SK-N-SH (cell line): ENCODE data around the gene MINDY3. TPM values are rescaled to one million over a fixed set of nuclear protein-coding genes. Genes with fewer than 3 reads are reported as not detected.
A peak's percentile ranks its signal among the peaks of the same experiment; 100 is the strongest.

ENCODE experiments used
- CTCF ChIA-PET: fragments of 300-600, 350-600 bp; formaldehyde crosslinking; extraction: SDS; loops from one replicate; lab custom pipeline; 2021; lab: Yijun Ruan, JAX
- POLR2A ChIA-PET: fragments of 350-600 bp; sonication (Branson Sonifier 250); formaldehyde crosslinking; extraction: SDS; loops from one replicate; lab custom pipeline; 2020; ENCODE audit warnings: antibody characterized with exemption, inconsistent platforms; lab: Yijun Ruan, JAX
- DNase-seq: peaks from one replicate; pipeline ENCODE4 v3.0.0; 2012
- H2AFZ ChIP-seq: fragments of 200-600 bp; sonication (generic); 2 replicates; pipeline ENCODE4 v1.8.1; 2016; ENCODE audit warnings: antibody characterized with exemption, mild to moderate bottlenecking, low read depth
- H3F3A ChIP-seq: fragments of 200-600 bp; sonication (generic); replicated peaks from 2 replicates; pipeline ENCODE3; 2016; ENCODE audit warnings: antibody characterized with exemption, mild to moderate bottlenecking; ENCODE audit not compliant: insufficient read depth
- H3K27ac ChIP-seq, 2 experiments: fragments of 200-500 bp in 1 of 2; fragments of 200-600 bp in 1 of 2; sonication (Bioruptor generic) in 1 of 2; sonication (generic), shearing (Covaris generic) in 1 of 2; 2 replicates each; pipeline versions ENCODE4 v1.5.1 to v1.6.1; 2014 to 2016; ENCODE audit warnings: low read depth in 2 of 2, inconsistent platforms in 1 of 2, low read length in 1 of 2, mild to moderate bottlenecking in 1 of 2, mixed read lengths in 1 of 2
- H3K27me3 ChIP-seq: fragments of 200-600 bp; sonication (generic), shearing (Covaris generic); 2 replicates; pipeline ENCODE4 v1.6.1; 2016; ENCODE audit warnings: mixed run types; ENCODE audit not compliant: insufficient read depth
- H3K36me3 ChIP-seq, 2 experiments: fragments of 200-500 bp in 1 of 2; fragments of 200-600 bp in 1 of 2; sonication (Bioruptor generic) in 1 of 2; sonication (generic) in 1 of 2; replicated peaks in 1 of 2; 2 replicates each; pipeline versions ENCODE3 to v1.5.1; 2014 to 2016; ENCODE audit warnings: low read length in 1 of 2, mild to moderate bottlenecking in 1 of 2; ENCODE audit not compliant: insufficient read depth in 2 of 2, control insufficient read depth in 1 of 2
- H3K4me1 ChIP-seq, 2 experiments: fragments of 200-500 bp in 1 of 2; fragments of 200-600 bp in 1 of 2; sonication (Bioruptor generic) in 1 of 2; sonication (generic), shearing (Covaris generic) in 1 of 2; 2 replicates each; pipeline versions ENCODE4 v1.5.1 to v1.6.1; 2014 to 2016; ENCODE audit warnings: low read depth in 1 of 2, low read length in 1 of 2, mixed run types in 1 of 2; ENCODE audit not compliant: insufficient read depth in 2 of 2, control insufficient read depth in 1 of 2
- H3K4me2 ChIP-seq: fragments of 200-600 bp; sonication (generic), shearing (Covaris generic); 2 replicates; pipeline ENCODE4 v1.6.1; 2017; ENCODE audit warnings: mixed run types
- H3K4me3 ChIP-seq, 2 experiments: fragments of 200-500 bp in 1 of 2; fragments of 200-600 bp in 1 of 2; sonication (Bioruptor generic) in 1 of 2; sonication (generic), shearing (Covaris generic) in 1 of 2; 2 replicates each; pipeline versions ENCODE4 v1.5.1 to v1.8.1; 2014 to 2016; ENCODE audit warnings: low read depth in 2 of 2, inconsistent platforms in 1 of 2, low read length in 1 of 2, mild to moderate bottlenecking in 1 of 2, mixed read lengths in 1 of 2, moderate library complexity in 1 of 2
- H3K79me2 ChIP-seq: fragments of 200-600 bp; sonication (generic); 2 replicates; pipeline ENCODE4 v1.8.1; 2017; ENCODE audit warnings: mild to moderate bottlenecking; ENCODE audit not compliant: insufficient read depth
- H3K9ac ChIP-seq: fragments of 200-600 bp; sonication (generic); 2 replicates; pipeline ENCODE4 v1.6.1; 2017; ENCODE audit warnings: mixed run types
- H3K9me2 ChIP-seq: fragments of 200-600 bp; sonication (generic); 2 replicates; pipeline ENCODE4 v1.6.1; 2017; ENCODE audit warnings: mixed run types
- H3K9me3 ChIP-seq: fragments of 200-600 bp; sonication (generic); 2 replicates; pipeline ENCODE4 v1.6.1; 2017; ENCODE audit warnings: mixed run types, mild to moderate bottlenecking, moderate library complexity
- H4K20me1 ChIP-seq: fragments of 200-600 bp; sonication (generic); 2 replicates; pipeline ENCODE4 v1.6.1; 2017; ENCODE audit warnings: mild to moderate bottlenecking, mixed run types; ENCODE audit not compliant: insufficient read depth
- CHD2 ChIP-seq: fragments of 150-350 bp; IDR thresholded peaks from 2 replicates; pipeline ENCODE4 v1.6.1; 2018; ENCODE audit warnings: low read length; ENCODE audit not compliant: partially characterized antibody
- ELF1 ChIP-seq: IDR thresholded peaks from 2 replicates; pipeline ENCODE4 v1.4.0; 2012
- EP300 ChIP-seq, 2 experiments: IDR thresholded peaks; 2 replicates each; pipeline versions ENCODE4 v1.4.0 to v1.6.1; 2012; ENCODE audit warnings: borderline replicate concordance in 1 of 2, low read depth in 1 of 2, low read length in 1 of 2
- EZH2phosphoT487 ChIP-seq: fragments of 200-600 bp; sonication (generic); IDR thresholded peaks from 2 replicates; pipeline ENCODE4 v1.6.1; 2017; ENCODE audit warnings: low read depth, mixed run types, mild to moderate bottlenecking, antibody characterized with exemption, moderate library complexity, borderline replicate concordance
- GABPA ChIP-seq: IDR thresholded peaks from 2 replicates; pipeline ENCODE4 v1.4.0; 2012; ENCODE audit warnings: low read depth, mild to moderate bottlenecking
- GATA2 ChIP-seq: sonication (generic); formaldehyde crosslinking; IDR thresholded peaks from 2 replicates; pipeline ENCODE4 v1.5.0; 2020; ENCODE audit warnings: mild to moderate bottlenecking, missing genetic modification reagents
- IRF3 ChIP-seq: fragments of 150-350 bp; IDR thresholded peaks from 2 replicates; pipeline ENCODE4 v1.6.1; 2016; ENCODE audit warnings: mild to moderate bottlenecking, low read depth, low read length
- RCOR1 ChIP-seq: fragments of 150-350 bp; IDR thresholded peaks from 2 replicates; pipeline ENCODE4 v1.6.1; 2017; ENCODE audit warnings: antibody characterized with exemption, low read length
- REST ChIP-seq: IDR thresholded peaks from 2 replicates; pipeline ENCODE4 v1.6.1; 2012; ENCODE audit warnings: mild to moderate bottlenecking, low read depth, low read length, moderate library complexity
- RFX5 ChIP-seq: IDR thresholded peaks from 2 replicates; pipeline ENCODE4 v1.6.1; 2012; ENCODE audit warnings: mild to moderate bottlenecking, improper control_type of control experiment, low read length
- TAF1 ChIP-seq: IDR thresholded peaks from 2 replicates; pipeline ENCODE4 v1.6.1; 2012; ENCODE audit warnings: low read depth, mild to moderate bottlenecking, low read length, moderate library complexity, borderline replicate concordance
- TEAD4 ChIP-seq: IDR thresholded peaks from 2 replicates; pipeline ENCODE4 v1.4.0; 2012; ENCODE audit warnings: mild to moderate bottlenecking, borderline replicate concordance; ENCODE audit not compliant: insufficient read depth
- USF2 ChIP-seq: fragments of 150-350 bp; IDR thresholded peaks from 2 replicates; pipeline ENCODE4 v1.6.1; 2017; ENCODE audit warnings: antibody characterized with exemption, low read length, low read depth, borderline replicate concordance
- ZBTB33 ChIP-seq: IDR thresholded peaks from 2 replicates; pipeline ENCODE4 v1.4.0; 2012; ENCODE audit warnings: low read depth, borderline replicate concordance
- WGBS: methylation state at CpG from one replicate; pipeline ENCODE4 v1.1.6; 2017; ENCODE audit warnings: low lambda C conversion rate; 5-methylcytosine and 5-hydroxymethylcytosine counted together
- polyA plus RNA-seq, 3 experiments: library from polyadenylated mRNA; depleted of rRNA; stranded (reverse); fragments of >200 nt; gene quantifications; 2 replicates each; pipeline ENCODE4 v1.2.3, GENCODE V29; 2012

The MINDY3 gene
- polyA plus RNA-seq, 1 of the 3 experiments (the other 2 are of a cell fraction) = 9.5 TPM

- no peaks in the 10 kb centered on the region for H3K9me2 ChIP-seq
- H3K4me1 ChIP-seq = peaks cover 0 to 12% of the 10 kb centered on the region in 2 experiments; a peak in 1 of 4 replicates
- TF ChIP-seq RFX5 (no peak), GATA2 (no peak), TAF1 (no peak), IRF3 (no peak), EP300 (IDR thresholded peaks at IDR 0.05; ENCODE audit: borderline replicate concordance in 1 of 2, low read depth in 1 of 2, low read length in 1 of 2) (no peak), ELF1 (no peak), RCOR1 (no peak), EZH2phosphoT487 (no peak), GABPA (no peak), CHD2 (no peak), ZBTB33 (no peak), USF2 (no peak), TEAD4 (no peak), REST (no peak)
- no peak overlapping the region for H3K4me2 ChIP-seq
- no peak for DNase-seq
- no peaks in the 10 kb centered on the region for H3K27me3 ChIP-seq
- no peaks in the 10 kb centered on the region for H3K9me3 ChIP-seq
- WGBS = 95% methylated on average over 1 of the region's 1 CpG
- H3K9ac ChIP-seq = no peak overlapping the region
- peaks cover 18 to 43% of the 10 kb centered on the region in 2 experiments for H3K36me3 ChIP-seq
- H2AFZ ChIP-seq = no peak overlapping the region
- ChIA-PET CTCF (no interaction called here), POLR2A (no interaction called here)
- no peak overlapping the region for H3K4me3 ChIP-seq
- no peaks in the 10 kb centered on the region for H3F3A ChIP-seq
- H3K79me2 ChIP-seq = no peaks in the 10 kb centered on the region
- no peaks in the 10 kb centered on the region for H4K20me1 ChIP-seq
- H3K27ac ChIP-seq = peak overlapping the region in 1 of 2 experiments; percentile 7; a peak in 1 of 4 replicates
Observed at GRCh38 chr10:15789793-15790525, 70.3 kb downstream of the MINDY3 start.
